Parathyroid adenoma (tissue), 2 donors: Measurements from ENCODE around the gene C12orf54.
A peak's percentile ranks its signal among the peaks of the same experiment; 100 is the strongest.
"Not testable (repeated sequence)": the region's sequence is repeated elsewhere in the genome, so short reads cannot be mapped to it uniquely, and the experiment has no call there.

Experiments used
- H2AFZ ChIP-seq: fragments of 300-600 bp; sonication (generic); one replicate; pipeline ENCODE4 v1.7.0; 2017; ENCODE audit warnings: antibody characterized with exemption, mild to moderate bottlenecking
- H3K27ac ChIP-seq: fragments of 300-600 bp; sonication (generic); one replicate; pipeline ENCODE4 v1.7.0; 2017
- H3K27me3 ChIP-seq: fragments of 300-600 bp; sonication (generic); one replicate; pipeline ENCODE4 v1.7.0; 2017; ENCODE audit warnings: low read length; ENCODE audit not compliant: control insufficient read depth, insufficient read depth
- H3K36me3 ChIP-seq: fragments of 300-600 bp; sonication (generic); one replicate; pipeline ENCODE4 v1.7.0; 2017; ENCODE audit warnings: low read length; ENCODE audit not compliant: control insufficient read depth, insufficient read depth
- H3K4me1 ChIP-seq: fragments of 300-600 bp; sonication (generic); one replicate; pipeline ENCODE4 v1.7.0; 2017; ENCODE audit warnings: control low read depth
- H3K4me2 ChIP-seq: fragments of 300-600 bp; sonication (generic); one replicate; pipeline ENCODE4 v1.7.0; 2017; ENCODE audit warnings: low read length
- H3K4me3 ChIP-seq: fragments of 300-600 bp; sonication (generic); one replicate; pipeline ENCODE4 v1.7.0; 2017; ENCODE audit warnings: low read depth, low read length
- H3K79me2 ChIP-seq: fragments of 300-600 bp; sonication (generic); one replicate; pipeline ENCODE4 v1.7.0; 2017; ENCODE audit warnings: control low read depth
- H3K9ac ChIP-seq: fragments of 300-600 bp; sonication (generic); one replicate; pipeline ENCODE4 v1.7.0; 2017; ENCODE audit warnings: mild to moderate bottlenecking
- H3K9me3 ChIP-seq: fragments of 300-600 bp; sonication (generic); one replicate; pipeline ENCODE4 v1.7.0; 2017; ENCODE audit warnings: low read length; ENCODE audit not compliant: control insufficient read depth
- CTCF ChIP-seq: fragments of 300-600 bp; sonication (generic); IDR thresholded peaks from one replicate; pipeline ENCODE4 v1.7.0; 2017; ENCODE audit warnings: antibody characterized with exemption, mild to moderate bottlenecking
- donor health status: primary hyperparathyroidism.

Gene C12orf54

GRCh38 chr12:48482198-48482597, at the start of gene C12orf54:
Gene C12orf54 (plus strand): TSS chr12:48482498. CDS start chr12:48483297, 799 bp downstream.
- no peak within 1 kb of the TSS for H3K9ac ChIP-seq
- H3K4me3 ChIP-seq: no peak within 1 kb of the TSS
- H3K27me3 ChIP-seq: no peaks in the 10 kb centered on the region
- H3K9me3 ChIP-seq: no peaks in the 10 kb centered on the region
- no peaks in the 10 kb centered on the region for H3K4me1 ChIP-seq
- no peaks in the 10 kb centered on the region for H3K36me3 ChIP-seq
- TF ChIP-seq CTCF: no peak
- no peak within 1 kb of the TSS for H3K4me2 ChIP-seq
- no peak within 1 kb of the TSS for H2AFZ ChIP-seq
- H3K27ac ChIP-seq: no peak within 1 kb of the TSS
- no peaks in the 10 kb centered on the region for H3K79me2 ChIP-seq

GRCh38 chr12:48434016-48434415, 48.3 kb upstream of the C12orf54 start:
- H3K4me2 ChIP-seq, H3K27ac ChIP-seq, H3K9ac ChIP-seq, H3K9me3 ChIP-seq, H3K36me3 ChIP-seq, H3K27me3 ChIP-seq, H2AFZ ChIP-seq, H3K4me3 ChIP-seq, H3K79me2 ChIP-seq, H3K4me1 ChIP-seq: not testable (repeated sequence)

GRCh38 chr12:48441069-48441468, 41.2 kb upstream of the C12orf54 start:
- Histone ChIP-seq H3K4me2 (no peak overlapping the region), H3K4me1 (peaks cover 3% of the 10 kb centered on the region), H3K9me3 (no peaks in the 10 kb centered on the region), H3K27me3 (no peaks in the 10 kb centered on the region), H3K9ac (no peak overlapping the region), H3K4me3 (no peak overlapping the region), H2AFZ (peak overlapping the region; percentile 45), H3K36me3 (no peaks in the 10 kb centered on the region), H3K27ac (no peak overlapping the region), H3K79me2 (no peaks in the 10 kb centered on the region)
- TF ChIP-seq CTCF: no peak

GRCh38 chr12:48442179-48442847, 40.0 kb upstream of the C12orf54 start:
- no peak overlapping the region for H3K9ac ChIP-seq
- no peaks in the 10 kb centered on the region for H3K9me3 ChIP-seq
- H3K27me3 ChIP-seq: no peaks in the 10 kb centered on the region
- no peak overlapping the region for H3K27ac ChIP-seq
- no peak overlapping the region for H3K4me3 ChIP-seq
- no peak overlapping the region for H3K4me2 ChIP-seq
- H3K36me3 ChIP-seq: no peaks in the 10 kb centered on the region
- no peak for TF ChIP-seq CTCF
- no peaks in the 10 kb centered on the region for H3K79me2 ChIP-seq
- H3K4me1 ChIP-seq: peaks cover 3% of the 10 kb centered on the region
- peak overlapping the region; percentile 7 for H2AFZ ChIP-seq

GRCh38 chr12:48445538-48445937, 36.8 kb upstream of the C12orf54 start:
- Histone ChIP-seq H3K9me3 (no peaks in the 10 kb centered on the region), H3K36me3 (no peaks in the 10 kb centered on the region), H3K79me2 (no peaks in the 10 kb centered on the region), H2AFZ (no peak overlapping the region), H3K27ac (no peak overlapping the region), H3K4me3 (no peak overlapping the region), H3K4me1 (peaks cover 3% of the 10 kb centered on the region), H3K9ac (no peak overlapping the region), H3K27me3 (no peaks in the 10 kb centered on the region), H3K4me2 (no peak overlapping the region)
- no peak for TF ChIP-seq CTCF
